C1 segment of cervical spinal cord (tissue), 14 donors: ENCODE results near the gene RFNG.

Source experiments
- DNase-seq, 14 donors: peaks; one replicate each; lab custom pipeline; 2025; lab: John Stamatoyannopoulos, UW

RFNG gene, protein sequence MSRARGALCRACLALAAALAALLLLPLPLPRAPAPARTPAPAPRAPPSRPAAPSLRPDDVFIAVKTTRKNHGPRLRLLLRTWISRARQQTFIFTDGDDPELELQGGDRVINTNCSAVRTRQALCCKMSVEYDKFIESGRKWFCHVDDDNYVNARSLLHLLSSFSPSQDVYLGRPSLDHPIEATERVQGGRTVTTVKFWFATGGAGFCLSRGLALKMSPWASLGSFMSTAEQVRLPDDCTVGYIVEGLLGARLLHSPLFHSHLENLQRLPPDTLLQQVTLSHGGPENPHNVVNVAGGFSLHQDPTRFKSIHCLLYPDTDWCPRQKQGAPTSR

GRCh38 chr17:82051776-82052637 lies at the start of gene RFNG, which contains the start of gene GPS1:
RFNG (minus strand) TSS chr17:82051811; CDS start chr17:82051766, 45 bp downstream.
GPS1 (plus strand) TSS chr17:82051898; CDS start chr17:82051932, 34 bp downstream.
- peak in 12 of 14 donors; percentile 11 to 86 (median 49) for DNase-seq

GRCh38 chr17:82101301-82101715 lies 49.7 kb upstream of the RFNG start:
- peak in 1 of 14 donors; percentile 81 for DNase-seq

GRCh38 chr17:82100502-82101298 lies 49.1 kb upstream of the RFNG start:
- no peak for DNase-seq

GRCh38 chr17:82098939-82099763 lies 47.5 kb upstream of the RFNG start:
- DNase-seq, result peak in 5 of 14 donors; percentile 52 to 82 (median 62)

DNA sequence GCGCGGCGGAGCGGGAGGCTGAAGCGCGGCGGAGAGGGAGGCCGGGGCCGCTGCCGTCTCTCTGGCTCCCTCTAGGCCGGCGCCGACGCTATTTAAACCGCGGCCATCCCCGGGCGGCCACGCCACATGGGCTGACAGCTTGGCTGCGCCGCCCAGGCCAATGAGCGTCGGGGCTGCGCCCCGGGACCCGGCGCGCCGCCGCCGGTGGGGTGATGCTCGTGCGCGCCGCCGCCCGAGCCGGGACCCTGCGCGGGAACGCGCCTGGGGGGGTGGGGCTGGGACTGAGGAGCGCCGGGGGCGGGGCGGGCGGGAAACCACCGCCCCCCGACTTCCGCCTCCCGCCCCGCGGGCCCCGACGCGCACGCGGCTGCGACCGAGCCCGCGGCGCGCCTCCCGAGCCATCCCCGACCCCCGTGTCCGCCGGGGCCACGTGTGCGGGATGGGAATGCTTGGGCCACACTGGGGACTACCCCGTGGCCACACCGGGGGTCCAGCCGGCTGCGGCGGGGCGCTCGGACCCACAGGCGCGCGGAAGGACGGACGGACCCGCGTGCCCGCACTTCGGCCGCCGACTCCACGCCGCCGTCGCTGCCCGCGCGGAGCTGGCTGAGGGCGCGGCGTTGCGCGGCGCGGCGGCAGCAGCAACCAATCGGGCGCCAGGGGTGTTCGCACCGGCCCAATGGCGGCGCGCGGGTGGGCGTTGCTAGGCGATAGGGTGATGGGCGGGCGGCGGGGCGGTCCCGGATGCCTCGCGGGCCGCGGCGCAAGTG lies 46.7 kb upstream of the RFNG start, which contains the start of gene FASN:
TSS of gene FASN (minus strand) at position 68 of the 770 bp plus-strand sequence. CDS start 1,791 bp downstream, outside the sequence.
- DNase-seq, result peak; percentile 78 to 97 (median 89)

- peak in 1 of 14 donors; percentile 65 for DNase-seq
Measured at GRCh38 chr17:82097919-82098168, 46.2 kb upstream of the RFNG start.

DNA sequence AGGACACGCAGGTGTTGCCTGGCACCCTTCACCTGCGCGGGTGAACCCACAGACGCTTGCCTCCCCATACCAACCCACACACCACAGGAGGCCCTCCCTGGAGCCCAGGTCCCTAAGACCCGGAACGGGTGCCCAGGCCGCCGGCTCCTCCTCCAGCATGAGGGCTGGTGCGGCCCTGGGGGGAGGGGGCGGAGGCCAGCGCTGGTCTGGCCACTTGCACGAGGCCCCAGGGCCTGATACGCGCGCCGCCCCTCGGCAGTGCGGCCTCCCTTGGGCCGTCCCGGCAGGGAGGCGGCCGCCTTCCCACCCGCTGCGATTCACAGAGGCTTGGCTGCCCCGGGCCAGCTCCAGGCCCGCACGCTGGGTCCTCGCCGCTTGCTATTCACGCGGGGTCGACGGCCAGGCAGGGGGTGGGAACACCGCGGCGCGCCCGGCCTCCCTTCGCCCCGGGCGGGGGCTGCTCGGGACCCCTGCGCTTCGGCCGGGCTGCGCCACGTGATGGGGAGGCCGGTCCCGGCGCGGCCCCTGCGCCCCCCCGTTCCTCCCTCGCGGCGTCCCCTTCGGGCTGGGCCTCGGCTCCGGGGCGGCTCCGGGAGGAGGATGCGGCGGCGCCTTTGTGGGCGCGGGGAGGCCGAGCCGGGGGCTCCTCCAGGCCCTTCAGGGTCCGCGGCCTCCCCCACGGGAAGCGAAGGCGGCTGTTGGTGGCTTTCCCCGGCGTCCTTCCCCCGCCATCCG lies 45.7 kb upstream of the RFNG start:
- peak in 3 of 14 donors; percentile 37 to 56 (median 41) for DNase-seq

GRCh38 chr17:82096709-82097183 lies 45.1 kb upstream of the RFNG start:
- DNase-seq, result no peak

DNA sequence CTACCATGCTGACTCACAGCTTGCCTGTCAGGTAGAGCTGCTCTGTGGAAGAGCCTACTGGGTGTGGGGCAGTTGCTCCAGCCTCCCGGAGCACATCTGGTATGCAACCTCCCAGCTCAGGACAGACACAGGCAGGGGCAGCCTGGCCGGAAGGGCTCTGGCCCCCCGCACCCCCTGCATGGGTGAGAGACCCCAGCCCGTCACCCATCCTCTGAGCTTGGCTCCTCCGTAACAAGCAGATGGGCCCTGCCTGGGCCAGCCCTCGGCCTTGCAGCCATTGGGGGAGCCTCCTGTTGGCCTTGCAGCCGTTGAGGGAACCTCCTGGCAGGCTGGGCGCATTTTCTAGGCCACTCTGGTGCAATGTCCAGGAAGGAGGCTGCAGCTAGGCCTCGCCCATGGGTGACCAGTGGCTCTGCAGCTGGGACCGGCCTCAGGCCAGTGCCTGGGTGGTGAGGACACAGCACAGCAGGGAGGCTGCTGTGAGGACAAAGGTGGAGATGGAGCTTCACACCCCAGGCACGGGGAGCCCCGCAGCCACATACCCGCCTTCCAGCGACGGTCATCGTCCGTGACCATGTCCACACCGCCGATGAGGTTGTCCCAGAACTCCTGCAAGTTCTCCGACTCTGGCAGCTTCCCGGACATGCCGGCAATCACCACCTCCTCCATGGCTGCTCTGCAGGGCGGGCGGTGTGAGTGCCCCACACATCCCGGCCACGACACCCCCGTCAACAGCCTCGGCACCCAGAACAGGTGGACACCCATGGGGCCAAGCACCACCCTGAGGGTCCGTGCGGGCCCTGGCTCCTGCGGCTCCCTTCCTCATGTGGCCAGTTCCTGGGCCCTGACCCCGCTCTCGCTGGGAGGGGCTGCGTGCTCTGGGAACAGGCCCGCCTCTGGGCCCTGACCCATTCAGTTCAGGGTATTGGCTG lies 44.4 kb upstream of the RFNG start:
- DNase-seq, result peak in 1 of 14 donors; percentile 24

DNA sequence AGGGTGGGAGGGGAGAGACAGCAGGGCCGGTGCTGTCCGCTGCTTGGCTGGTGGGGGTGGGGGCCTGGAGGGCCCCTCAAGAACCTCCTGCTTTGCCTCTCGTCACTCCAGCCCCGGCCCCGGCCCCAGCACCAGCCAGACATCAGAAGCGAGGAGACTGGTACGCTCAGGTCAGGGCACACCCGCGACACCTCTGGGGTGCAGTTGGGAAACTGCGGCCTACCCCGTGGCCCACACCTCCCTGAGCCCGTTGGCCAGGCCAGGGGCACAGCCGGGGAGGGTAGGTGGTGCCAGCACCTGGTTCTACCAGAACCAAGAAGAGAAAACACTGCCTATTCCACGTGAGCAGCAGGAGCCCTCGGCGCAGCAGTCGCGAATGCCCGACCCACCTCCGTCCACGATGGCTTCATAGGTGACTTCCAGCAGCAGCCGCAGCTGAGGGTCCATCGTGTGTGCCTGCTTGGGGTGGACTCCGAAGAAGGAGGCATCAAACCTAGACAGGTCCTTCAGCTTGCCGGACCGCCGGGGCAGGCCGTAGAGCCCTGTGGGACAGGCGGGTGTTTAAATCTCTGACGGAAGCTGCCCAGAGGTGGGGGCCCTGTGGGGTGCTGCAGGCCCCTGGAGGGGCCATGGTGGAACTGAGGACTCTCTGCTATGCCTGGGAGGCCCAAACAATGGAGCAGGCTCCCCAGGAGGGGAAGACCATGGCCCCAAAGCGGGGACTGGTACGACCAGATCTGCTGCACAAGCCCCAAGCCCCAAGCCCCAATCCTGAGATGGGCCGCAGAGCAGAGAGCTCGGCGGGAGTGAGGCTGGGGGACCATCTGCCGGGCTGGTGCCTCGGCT lies 43.5 kb upstream of the RFNG start:
- no peak for DNase-seq

GRCh38 chr17:82092995-82093751 lies 41.6 kb upstream of the RFNG start:
- DNase-seq, result no peak

DNA sequence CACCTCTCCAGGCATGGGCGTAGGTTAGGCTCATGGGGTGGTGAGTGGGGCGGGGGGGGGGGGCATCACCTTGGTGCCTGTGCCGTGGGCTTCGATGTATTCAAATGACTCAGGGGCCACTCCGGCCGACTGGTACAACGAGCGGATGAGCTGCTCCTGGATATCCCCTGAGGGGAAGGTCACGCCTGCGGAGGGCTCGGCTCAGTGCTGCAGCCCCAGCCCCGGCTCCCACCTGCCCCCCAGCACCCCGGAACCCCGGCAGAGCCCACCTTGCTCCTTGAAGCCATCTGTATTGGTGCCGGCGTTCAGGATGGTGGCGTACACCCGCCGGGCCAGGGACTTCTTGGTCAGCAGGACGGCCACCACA lies 41.0 kb upstream of the RFNG start:
- DNase-seq, result no peak

GRCh38 chr17:82092094-82092586 lies 40.5 kb upstream of the RFNG start:
- no peak for DNase-seq

DNA sequence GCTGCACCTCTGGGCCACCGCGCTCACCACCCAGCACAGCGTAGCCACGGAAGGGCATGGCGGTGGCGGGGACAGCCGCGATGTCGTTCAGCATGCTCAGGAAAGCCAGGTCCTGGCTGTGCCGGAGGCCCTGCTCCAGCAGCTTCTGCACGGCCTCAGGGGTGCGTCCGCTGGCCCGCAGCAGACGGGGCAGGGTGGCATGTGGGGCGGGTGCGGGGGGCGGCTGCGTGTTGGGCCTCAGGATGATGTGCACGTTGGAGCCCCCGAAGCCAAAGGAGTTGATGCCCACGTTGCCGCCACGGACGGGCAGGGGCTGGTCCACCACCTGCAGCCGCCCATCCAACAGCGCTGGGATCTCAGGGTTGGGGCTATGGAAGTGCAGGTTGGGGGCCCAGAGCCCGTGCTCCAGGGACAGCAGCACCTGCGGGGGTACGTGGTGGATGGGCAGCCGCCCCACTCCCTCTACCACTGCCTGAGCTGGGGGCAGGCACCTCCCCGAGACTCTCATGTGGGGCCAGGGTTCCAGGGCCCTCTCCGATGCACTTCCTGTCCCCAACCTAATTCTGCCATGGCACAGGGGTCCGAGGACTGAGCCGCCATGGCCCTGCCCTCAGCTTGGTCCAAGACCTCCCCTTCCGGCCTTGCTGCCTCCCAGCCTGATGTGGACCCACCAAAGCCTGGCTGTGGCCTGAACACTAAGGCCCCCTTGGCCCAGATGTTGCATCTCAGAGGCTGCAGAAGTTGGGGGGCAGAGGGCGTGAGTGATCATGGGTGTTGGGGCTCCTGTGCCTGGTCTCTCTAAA lies 39.9 kb upstream of the RFNG start:
- no peak for DNase-seq

DNA sequence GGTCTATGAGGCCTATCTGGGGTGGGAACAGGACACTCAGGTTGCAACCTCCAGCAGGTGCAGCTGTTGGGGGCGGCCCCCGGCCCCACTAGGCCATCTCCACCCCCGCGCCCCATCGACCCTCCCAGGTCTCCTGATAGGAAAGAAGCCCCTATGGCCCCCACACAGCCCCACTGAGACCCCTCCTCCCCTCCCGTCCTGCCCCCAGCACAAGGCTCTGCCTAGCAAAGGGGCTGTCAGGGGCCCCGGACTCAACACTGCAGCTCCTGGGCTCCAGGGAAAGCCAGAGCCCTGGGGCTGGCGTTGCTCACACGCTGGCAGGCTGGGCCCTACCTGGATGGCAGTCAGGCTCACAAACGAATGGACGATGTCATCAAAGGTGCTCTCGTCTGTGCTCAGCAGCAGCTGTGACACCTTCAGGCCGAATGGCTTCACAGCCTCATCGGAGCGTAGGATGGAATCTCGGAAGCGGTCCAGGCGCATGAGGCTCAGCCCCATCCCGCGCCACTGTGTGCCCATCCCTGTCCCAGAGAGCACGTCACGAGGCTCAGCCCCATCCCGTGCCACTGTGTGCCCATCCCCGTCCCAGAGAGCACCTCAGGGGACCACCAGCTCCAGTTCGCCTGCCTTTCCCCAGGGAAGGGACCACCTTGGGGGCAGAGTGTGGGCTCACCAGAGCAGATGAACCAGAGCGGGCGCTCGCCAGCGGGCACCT lies 39.1 kb upstream of the RFNG start:
- no peak for DNase-seq
